ENCODE results near the gene GRK5. TPM values are rescaled to one million over a fixed set of nuclear protein-coding genes. Genes with fewer than 3 reads are reported as not detected.

GRK5 gene
- polyA plus RNA-seq, 1 donor from 2014 or later: 34.9 TPM

DNA sequence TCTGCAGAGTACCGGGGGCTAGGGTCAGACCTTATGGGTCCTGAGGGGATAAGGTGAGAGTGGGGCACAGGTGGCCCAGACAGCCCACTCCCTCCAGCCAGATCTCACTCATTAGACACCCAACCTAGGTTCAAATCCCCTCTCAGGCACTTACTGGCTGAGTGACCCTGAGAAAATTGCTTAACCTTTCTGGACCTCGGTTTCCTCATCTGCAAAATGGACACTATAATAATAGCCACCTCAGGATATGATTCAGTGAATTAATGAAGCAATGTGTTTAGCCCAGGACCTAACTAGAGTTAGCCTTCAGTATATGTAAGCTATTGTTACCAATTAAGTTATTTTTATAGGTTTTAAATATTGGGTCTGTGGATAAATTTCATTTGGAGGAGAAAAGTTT lies 212.6 kb downstream of the GRK5 start:
- Histone ChIP-seq H3K9me2 (ENCODE audit: insufficient read depth, low read length) (no peaks in the 10 kb centered on the region), H3K27ac (ENCODE audit: low read length) (no peak overlapping the region), H3K79me2 (replicated peaks; ENCODE audit: insufficient read depth, low read length) (no peaks in the 10 kb centered on the region), H3F3A (ENCODE audit: insufficient read depth, low read length, poor library complexity, severe bottlenecking) (no peaks in the 10 kb centered on the region), H3K4me2 (ENCODE audit: low read length) (no peak overlapping the region), H2AFZ (ENCODE audit: low read depth, low read length) (no peak overlapping the region), H3K9ac (ENCODE audit: low read length) (no peak overlapping the region), H3K4me3 (ENCODE audit: low read length) (no peak overlapping the region), H3K9me3 (ENCODE audit: low read length) (no peaks in the 10 kb centered on the region), H4K20me1 (ENCODE audit: insufficient read depth) (no peaks in the 10 kb centered on the region), H3K36me3 (ENCODE audit: insufficient read depth, low read length) (no peaks in the 10 kb centered on the region), H3K27me3 (ENCODE audit: insufficient read depth, low read depth, low read length) (no peaks in the 10 kb centered on the region)
- no peak for TF ChIP-seq MXI1 (conservative IDR thresholded peaks at IDR 0.05; ENCODE audit: poor library complexity, severe bottlenecking)
- no peak for TF ChIP-seq TAF1 (IDR thresholded peaks at IDR 0.05; ENCODE audit: low read depth)
- no peak for TF ChIP-seq POLR2AphosphoS5 (IDR thresholded peaks at IDR 0.05)
- TF ChIP-seq, protein P1, sequence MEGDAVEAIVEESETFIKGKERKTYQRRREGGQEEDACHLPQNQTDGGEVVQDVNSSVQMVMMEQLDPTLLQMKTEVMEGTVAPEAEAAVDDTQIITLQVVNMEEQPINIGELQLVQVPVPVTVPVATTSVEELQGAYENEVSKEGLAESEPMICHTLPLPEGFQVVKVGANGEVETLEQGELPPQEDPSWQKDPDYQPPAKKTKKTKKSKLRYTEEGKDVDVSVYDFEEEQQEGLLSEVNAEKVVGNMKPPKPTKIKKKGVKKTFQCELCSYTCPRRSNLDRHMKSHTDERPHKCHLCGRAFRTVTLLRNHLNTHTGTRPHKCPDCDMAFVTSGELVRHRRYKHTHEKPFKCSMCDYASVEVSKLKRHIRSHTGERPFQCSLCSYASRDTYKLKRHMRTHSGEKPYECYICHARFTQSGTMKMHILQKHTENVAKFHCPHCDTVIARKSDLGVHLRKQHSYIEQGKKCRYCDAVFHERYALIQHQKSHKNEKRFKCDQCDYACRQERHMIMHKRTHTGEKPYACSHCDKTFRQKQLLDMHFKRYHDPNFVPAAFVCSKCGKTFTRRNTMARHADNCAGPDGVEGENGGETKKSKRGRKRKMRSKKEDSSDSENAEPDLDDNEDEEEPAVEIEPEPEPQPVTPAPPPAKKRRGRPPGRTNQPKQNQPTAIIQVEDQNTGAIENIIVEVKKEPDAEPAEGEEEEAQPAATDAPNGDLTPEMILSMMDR (IDR thresholded peaks at IDR 0.05; ENCODE audit: poor library complexity, severe bottlenecking): no peak
- no peak for TF ChIP-seq RAD21 (conservative IDR thresholded peaks at IDR 0.05)
- no peak for TF ChIP-seq SMC3 (conservative IDR thresholded peaks at IDR 0.05; ENCODE audit: poor library complexity)
- TF ChIP-seq EZH2 (IDR thresholded peaks at IDR 0.05; ENCODE audit: borderline replicate concordance, insufficient read depth, low read length, poor library complexity, severe bottlenecking): no peak
- no peak for TF ChIP-seq EP300 (conservative IDR thresholded peaks at IDR 0.05; ENCODE audit: poor library complexity, severe bottlenecking)
- TF ChIP-seq, protein P2, sequence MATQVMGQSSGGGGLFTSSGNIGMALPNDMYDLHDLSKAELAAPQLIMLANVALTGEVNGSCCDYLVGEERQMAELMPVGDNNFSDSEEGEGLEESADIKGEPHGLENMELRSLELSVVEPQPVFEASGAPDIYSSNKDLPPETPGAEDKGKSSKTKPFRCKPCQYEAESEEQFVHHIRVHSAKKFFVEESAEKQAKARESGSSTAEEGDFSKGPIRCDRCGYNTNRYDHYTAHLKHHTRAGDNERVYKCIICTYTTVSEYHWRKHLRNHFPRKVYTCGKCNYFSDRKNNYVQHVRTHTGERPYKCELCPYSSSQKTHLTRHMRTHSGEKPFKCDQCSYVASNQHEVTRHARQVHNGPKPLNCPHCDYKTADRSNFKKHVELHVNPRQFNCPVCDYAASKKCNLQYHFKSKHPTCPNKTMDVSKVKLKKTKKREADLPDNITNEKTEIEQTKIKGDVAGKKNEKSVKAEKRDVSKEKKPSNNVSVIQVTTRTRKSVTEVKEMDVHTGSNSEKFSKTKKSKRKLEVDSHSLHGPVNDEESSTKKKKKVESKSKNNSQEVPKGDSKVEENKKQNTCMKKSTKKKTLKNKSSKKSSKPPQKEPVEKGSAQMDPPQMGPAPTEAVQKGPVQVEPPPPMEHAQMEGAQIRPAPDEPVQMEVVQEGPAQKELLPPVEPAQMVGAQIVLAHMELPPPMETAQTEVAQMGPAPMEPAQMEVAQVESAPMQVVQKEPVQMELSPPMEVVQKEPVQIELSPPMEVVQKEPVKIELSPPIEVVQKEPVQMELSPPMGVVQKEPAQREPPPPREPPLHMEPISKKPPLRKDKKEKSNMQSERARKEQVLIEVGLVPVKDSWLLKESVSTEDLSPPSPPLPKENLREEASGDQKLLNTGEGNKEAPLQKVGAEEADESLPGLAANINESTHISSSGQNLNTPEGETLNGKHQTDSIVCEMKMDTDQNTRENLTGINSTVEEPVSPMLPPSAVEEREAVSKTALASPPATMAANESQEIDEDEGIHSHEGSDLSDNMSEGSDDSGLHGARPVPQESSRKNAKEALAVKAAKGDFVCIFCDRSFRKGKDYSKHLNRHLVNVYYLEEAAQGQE (IDR thresholded peaks at IDR 0.05; ENCODE audit: borderline replicate concordance): no peak

DNA sequence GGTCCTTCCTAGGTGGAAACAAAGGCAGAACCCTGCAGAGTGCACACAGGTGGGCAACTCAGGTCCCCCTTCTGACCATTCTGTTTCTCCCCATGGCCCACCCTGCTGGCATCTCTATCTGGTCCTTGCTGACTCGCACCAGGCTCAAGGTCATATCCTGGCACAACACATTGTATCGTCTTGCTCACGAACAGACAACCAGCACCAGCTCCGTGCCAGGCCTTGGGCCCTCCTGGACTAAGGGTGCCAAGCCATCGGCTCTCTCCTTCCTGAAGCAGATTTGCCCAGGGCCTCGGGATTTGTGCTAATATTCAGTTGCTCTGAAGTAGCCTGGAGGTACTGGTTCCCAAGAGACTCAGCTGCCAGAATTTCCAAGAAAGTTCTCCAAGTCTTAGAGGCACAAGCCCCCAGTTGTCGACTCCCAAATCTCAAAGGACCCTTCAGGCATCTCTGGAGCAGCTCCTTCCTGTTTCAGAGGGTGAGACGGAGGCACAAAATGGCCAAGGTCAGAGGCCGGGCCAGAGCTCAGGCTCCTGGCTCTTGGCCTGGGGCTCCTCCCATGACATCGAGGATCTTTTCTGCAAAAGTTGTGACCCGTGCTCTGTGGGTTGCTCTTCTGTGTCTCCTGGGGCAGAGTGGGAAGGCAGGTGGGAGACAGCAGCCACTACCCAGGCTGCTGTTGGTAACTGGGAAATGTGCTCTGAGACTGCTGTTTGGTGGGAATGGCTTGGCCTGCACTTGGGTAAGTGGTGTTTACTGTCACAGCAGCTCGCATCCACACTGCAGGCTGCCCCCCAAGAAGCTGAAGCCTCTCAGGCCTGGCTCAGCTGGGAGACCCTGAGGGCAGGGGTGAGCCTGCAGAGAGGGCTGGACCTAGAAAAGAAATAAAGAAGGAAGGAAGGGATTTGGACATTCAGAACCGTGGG lies 213.8 kb downstream of the GRK5 start:
- no peaks in the 10 kb centered on the region for H3F3A ChIP-seq (ENCODE audit: insufficient read depth, low read length, poor library complexity, severe bottlenecking)
- no peak overlapping the region for H3K4me3 ChIP-seq (ENCODE audit: low read length)
- H3K79me2 ChIP-seq (replicated peaks; ENCODE audit: insufficient read depth, low read length): no peaks in the 10 kb centered on the region
- no peaks in the 10 kb centered on the region for H3K9me2 ChIP-seq (ENCODE audit: insufficient read depth, low read length)
- H4K20me1 ChIP-seq (ENCODE audit: insufficient read depth): no peaks in the 10 kb centered on the region
- TF ChIP-seq MXI1 (conservative IDR thresholded peaks at IDR 0.05; ENCODE audit: poor library complexity, severe bottlenecking) (no peak), EP300 (conservative IDR thresholded peaks at IDR 0.05; ENCODE audit: poor library complexity, severe bottlenecking) (no peak), TAF1 (IDR thresholded peaks at IDR 0.05; ENCODE audit: low read depth) (no peak), POLR2AphosphoS5 (IDR thresholded peaks at IDR 0.05) (no peak), EZH2 (IDR thresholded peaks at IDR 0.05; ENCODE audit: borderline replicate concordance, insufficient read depth, low read length, poor library complexity, severe bottlenecking) (no peak), SMC3 (conservative IDR thresholded peaks at IDR 0.05; ENCODE audit: poor library complexity) (no peak), RAD21 (conservative IDR thresholded peaks at IDR 0.05) (no peak)
- TF ChIP-seq, protein P2 (IDR thresholded peaks at IDR 0.05; ENCODE audit: borderline replicate concordance): no peak
- TF ChIP-seq, protein P1 (IDR thresholded peaks at IDR 0.05; ENCODE audit: poor library complexity, severe bottlenecking): no peak
- no peaks in the 10 kb centered on the region for H3K36me3 ChIP-seq (ENCODE audit: insufficient read depth, low read length)
- no peak overlapping the region for H3K9ac ChIP-seq (ENCODE audit: low read length)
- H3K4me2 ChIP-seq (ENCODE audit: low read length): no peak overlapping the region
- H2AFZ ChIP-seq (ENCODE audit: low read depth, low read length): no peak overlapping the region
- H3K27ac ChIP-seq (ENCODE audit: low read length): no peak overlapping the region
- no peaks in the 10 kb centered on the region for H3K9me3 ChIP-seq (ENCODE audit: low read length)
- H3K27me3 ChIP-seq (ENCODE audit: insufficient read depth, low read depth, low read length): no peaks in the 10 kb centered on the region
